Mononuclear cell (primary cell): ENCODE data around the gene FAM9A. TPM values are rescaled to one million over a fixed set of nuclear protein-coding genes. Genes with fewer than 3 reads are reported as not detected.
"Not testable (repeated sequence)": the region's sequence is repeated elsewhere in the genome, so short reads cannot be mapped to it uniquely, and the experiment has no call there.

Source experiments
- H3K27me3 ChIP-seq: 2 replicates; pipeline ENCODE4 v1.6.0; 2011; ENCODE audit warnings: low read length, control low read depth; ENCODE audit not compliant: insufficient read depth
- H3K4me1 ChIP-seq: 2 replicates; pipeline ENCODE4 v1.5.1; 2011; ENCODE audit warnings: mild to moderate bottlenecking, low read length, control low read depth; ENCODE audit not compliant: insufficient read depth
- H3K4me3 ChIP-seq: 2 replicates; pipeline ENCODE4 v1.5.1; 2011; ENCODE audit warnings: mild to moderate bottlenecking, low read length, moderate library complexity
- H3K9me3 ChIP-seq: 2 replicates; pipeline ENCODE4 v1.5.1; 2011; ENCODE audit warnings: low read depth, mild to moderate bottlenecking, control low read depth, low read length
- total RNA-seq: library from RNA; depleted of rRNA; stranded (reverse); fragments of >200 nt; gene quantifications from one replicate; pipeline ENCODE4 v1.2.3, GENCODE V29; 2012

FAM9A gene
- total RNA-seq, 1 donor, result not detected

GRCh38 chrX:8781921-8782320, 19.3 kb downstream of the FAM9A start:
- not testable (repeated sequence) for H3K9me3 ChIP-seq, H3K4me1 ChIP-seq, H3K27me3 ChIP-seq, H3K4me3 ChIP-seq

GRCh38 chrX:8773117-8773516, 28.1 kb downstream of the FAM9A start:
- no peaks in the 10 kb centered on the region for H3K9me3 ChIP-seq
- no peaks in the 10 kb centered on the region for H3K4me1 ChIP-seq
- H3K27me3 ChIP-seq, result peaks cover 2% of the 10 kb centered on the region
- no peak overlapping the region for H3K4me3 ChIP-seq

- H3K4me3 ChIP-seq, result no peak overlapping the region
- H3K27me3 ChIP-seq, result no peaks in the 10 kb centered on the region
- H3K9me3 ChIP-seq, result no peaks in the 10 kb centered on the region
Measured at GRCh38 chrX:8760021-8760420, 41.2 kb downstream of the FAM9A start.

GRCh38 chrX:8758706-8759105, 42.5 kb downstream of the FAM9A start:
- H3K4me3 ChIP-seq, H3K9me3 ChIP-seq, H3K27me3 ChIP-seq, H3K4me1 ChIP-seq: not testable (repeated sequence)

More at GRCh38 chrX:8760021-8760420, 41.2 kb downstream of the FAM9A start:
- no peaks in the 10 kb centered on the region for H3K4me1 ChIP-seq

- H3K27me3 ChIP-seq, H3K4me1 ChIP-seq, H3K4me3 ChIP-seq, H3K9me3 ChIP-seq: not testable (repeated sequence)
Measured at GRCh38 chrX:8757609-8758389, 43.4 kb downstream of the FAM9A start.

GRCh38 chrX:8755813-8756212, 45.4 kb downstream of the FAM9A start:
- Histone ChIP-seq H3K27me3 (no peaks in the 10 kb centered on the region), H3K9me3 (no peaks in the 10 kb centered on the region), H3K4me1 (no peaks in the 10 kb centered on the region), H3K4me3 (no peak overlapping the region)

GRCh38 chrX:8755116-8755515, 46.1 kb downstream of the FAM9A start:
- Histone ChIP-seq H3K9me3 (no peaks in the 10 kb centered on the region), H3K27me3 (no peaks in the 10 kb centered on the region)

GRCh38 chrX:8749697-8750096, 51.5 kb downstream of the FAM9A start:
- H3K27me3 ChIP-seq, result no peaks in the 10 kb centered on the region
- H3K4me1 ChIP-seq, result no peaks in the 10 kb centered on the region
- H3K4me3 ChIP-seq, result no peak overlapping the region
- no peaks in the 10 kb centered on the region for H3K9me3 ChIP-seq

More at GRCh38 chrX:8755116-8755515, 46.1 kb downstream of the FAM9A start:
- Histone ChIP-seq H3K4me3 (no peak overlapping the region), H3K4me1 (no peaks in the 10 kb centered on the region)

- no peaks in the 10 kb centered on the region for H3K4me1 ChIP-seq
- no peak overlapping the region for H3K4me3 ChIP-seq
- H3K27me3 ChIP-seq, result no peaks in the 10 kb centered on the region
- H3K9me3 ChIP-seq, result no peaks in the 10 kb centered on the region
Measured at GRCh38 chrX:8748855-8749254, 52.3 kb downstream of the FAM9A start.

- Histone ChIP-seq H3K4me1 (no peaks in the 10 kb centered on the region), H3K9me3 (no peaks in the 10 kb centered on the region), H3K27me3 (no peaks in the 10 kb centered on the region), H3K4me3 (no peak overlapping the region)
Measured at GRCh38 chrX:8743126-8743732, 58.0 kb downstream of the FAM9A start.

- no peak overlapping the region for H3K4me3 ChIP-seq
- no peaks in the 10 kb centered on the region for H3K4me1 ChIP-seq
- no peaks in the 10 kb centered on the region for H3K27me3 ChIP-seq
- no peaks in the 10 kb centered on the region for H3K9me3 ChIP-seq
Measured at GRCh38 chrX:8741981-8742380, 59.2 kb downstream of the FAM9A start.

Other genes with a start within 250 kb of the FAM9A start
- gene ANOS1, start 69.2 kb downstream of the FAM9A start, total RNA-seq, result under 0.01 TPM
- gene FAM9B, start 232.7 kb upstream of the FAM9A start, total RNA-seq, result 0.10 TPM